ENCODE data around the gene AXDND1.
A peak's percentile ranks its signal among the peaks of the same experiment; 100 is the strongest.
"Not testable (repeated sequence)": the region's sequence is repeated elsewhere in the genome, so short reads cannot be mapped to it uniquely, and the experiment has no call there.

The AXDND1 gene

DNA sequence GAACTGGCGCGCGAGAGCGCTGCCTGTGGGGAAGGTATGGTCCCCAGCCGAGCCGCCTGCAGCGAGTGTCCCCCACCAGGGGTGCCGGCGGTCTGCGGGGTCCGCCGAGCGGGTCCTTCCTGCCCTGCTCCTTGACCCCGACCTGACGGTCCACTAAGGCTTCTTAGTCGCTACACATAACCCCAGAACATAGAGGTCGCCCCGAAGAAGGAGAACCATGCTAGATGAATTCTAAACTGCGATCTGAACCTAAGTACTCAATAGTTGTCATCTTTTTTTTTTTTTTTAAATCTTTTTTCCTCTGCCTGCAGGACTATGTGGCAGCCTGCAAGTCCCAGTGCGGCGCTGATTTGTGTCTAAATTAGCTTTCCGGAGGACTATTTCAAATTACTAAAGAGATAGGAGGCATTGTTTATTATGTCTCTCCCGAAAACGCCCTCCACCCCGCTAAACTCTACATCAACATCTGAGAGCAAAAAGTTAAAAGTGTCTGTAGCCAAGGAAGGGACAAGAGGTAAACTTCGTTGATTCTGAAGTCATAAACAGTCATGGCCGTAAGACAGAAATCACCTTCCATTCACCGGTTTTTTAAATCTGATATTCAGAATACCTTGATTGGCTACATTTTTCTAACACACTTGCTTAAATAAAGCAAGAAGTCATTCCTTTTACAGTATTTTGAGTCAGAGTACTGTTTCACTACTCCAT, 476 bp downstream of the AXDND1 start:
- DNase-seq (ENCODE audit: low spot score), result no peak

DNA sequence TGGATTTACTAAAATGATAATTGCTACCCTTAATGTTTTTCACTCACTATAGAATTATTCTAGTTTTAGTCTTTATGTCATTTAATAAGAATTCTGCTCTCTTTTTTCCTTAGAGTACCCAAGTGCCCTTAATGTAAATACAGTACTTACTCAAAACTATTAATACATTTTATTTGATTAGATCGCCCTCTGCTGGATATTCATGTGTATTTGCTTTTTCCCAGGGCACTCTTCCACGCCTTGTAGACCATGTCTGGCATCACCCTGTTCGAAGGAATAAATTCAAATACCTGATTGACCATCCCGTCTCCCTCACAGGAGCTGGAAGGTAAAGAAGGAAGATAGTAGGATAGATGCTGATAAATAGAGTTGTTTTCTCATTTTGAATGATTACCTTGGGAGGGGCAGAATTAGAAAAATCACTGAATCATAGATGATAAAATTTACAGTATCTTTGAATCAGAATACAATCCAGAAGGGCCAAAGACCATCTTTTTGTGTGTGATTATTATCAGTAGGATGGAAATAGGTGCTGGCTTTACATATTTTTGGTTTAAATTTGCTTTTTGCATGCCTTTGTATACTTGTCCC, 4.1 kb downstream of the AXDND1 start:
- peak; percentile 28 for DNase-seq (ENCODE audit: low spot score)

DNA sequence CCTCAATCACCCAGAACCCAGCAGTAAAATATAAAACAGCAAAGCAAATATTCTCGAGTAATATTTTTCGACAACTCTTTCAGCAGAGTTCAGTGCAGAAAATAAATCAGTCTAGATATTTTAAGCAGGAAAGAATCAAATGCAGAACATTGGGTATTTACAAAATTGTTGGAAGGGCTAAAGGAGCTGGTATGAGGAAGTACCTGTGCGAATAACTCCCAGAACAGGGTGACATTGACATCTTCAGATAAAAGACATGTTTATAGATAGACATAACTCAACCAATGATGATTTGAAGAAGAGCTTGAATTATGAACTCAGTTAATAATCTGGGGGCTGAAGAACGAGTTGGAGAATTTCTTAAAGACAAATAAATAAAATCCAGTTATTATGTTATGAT, 6.4 kb downstream of the AXDND1 start:
- no peak for DNase-seq (ENCODE audit: low spot score)

DNA sequence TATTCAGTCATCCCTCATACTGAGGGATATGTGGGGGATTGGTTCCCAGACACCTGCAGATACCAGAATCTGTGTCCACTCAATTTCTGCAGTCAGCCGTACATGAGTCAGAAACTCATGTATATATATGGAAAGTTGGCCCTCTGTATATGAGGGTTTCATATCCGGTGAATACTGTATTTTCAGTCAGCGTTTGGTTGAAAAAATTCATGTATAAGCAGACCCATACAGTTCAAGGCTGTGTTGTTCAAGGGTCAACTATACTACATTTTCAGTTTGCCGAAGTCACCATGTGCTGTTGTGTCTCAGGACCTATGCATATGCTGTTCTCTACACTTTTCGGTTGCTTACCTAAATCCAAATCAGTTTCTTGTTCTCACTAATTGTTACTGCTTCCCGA, 10.5 kb downstream of the AXDND1 start:
- no peak for DNase-seq (ENCODE audit: low spot score)

DNA sequence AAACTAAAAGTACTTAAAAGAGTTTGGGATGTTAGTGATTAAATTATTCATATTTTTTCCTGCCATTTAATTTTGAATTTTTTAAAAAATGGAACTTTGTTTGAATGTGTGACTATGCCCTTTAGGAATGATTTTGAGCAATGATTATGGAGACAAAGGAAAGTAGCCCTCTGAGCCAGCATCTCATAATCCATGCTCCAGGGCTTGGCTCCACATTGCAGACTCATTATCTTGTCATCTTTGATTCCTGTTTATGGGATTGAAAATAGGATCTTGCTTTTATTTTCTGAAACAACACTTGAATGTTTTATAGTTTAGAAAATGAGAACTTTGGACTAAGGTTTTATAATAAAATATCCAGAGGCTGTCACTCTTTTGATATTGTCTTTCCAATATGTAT, 14.5 kb downstream of the AXDND1 start:
- DNase-seq (ENCODE audit: low spot score), result no peak

DNA sequence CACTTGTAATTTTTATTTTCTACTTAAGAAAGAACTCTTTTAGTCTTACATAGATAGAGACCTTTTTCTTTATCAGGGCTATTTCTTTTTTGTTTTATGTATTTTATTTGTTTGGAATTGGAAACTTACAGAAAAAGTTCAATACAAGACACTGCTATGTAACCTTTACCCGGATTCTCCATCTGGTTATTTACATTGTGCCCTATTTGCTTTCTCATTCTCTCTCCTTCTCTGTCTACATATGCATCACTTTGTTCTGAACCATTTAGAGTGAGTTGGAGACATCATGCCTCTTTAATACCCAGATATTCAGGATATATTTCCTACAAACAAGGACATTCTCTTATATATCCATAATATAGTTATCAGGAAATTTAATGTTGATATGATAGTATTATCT, 18.3 kb downstream of the AXDND1 start:
- DNase-seq (ENCODE audit: low spot score), result peak; percentile 9

DNA sequence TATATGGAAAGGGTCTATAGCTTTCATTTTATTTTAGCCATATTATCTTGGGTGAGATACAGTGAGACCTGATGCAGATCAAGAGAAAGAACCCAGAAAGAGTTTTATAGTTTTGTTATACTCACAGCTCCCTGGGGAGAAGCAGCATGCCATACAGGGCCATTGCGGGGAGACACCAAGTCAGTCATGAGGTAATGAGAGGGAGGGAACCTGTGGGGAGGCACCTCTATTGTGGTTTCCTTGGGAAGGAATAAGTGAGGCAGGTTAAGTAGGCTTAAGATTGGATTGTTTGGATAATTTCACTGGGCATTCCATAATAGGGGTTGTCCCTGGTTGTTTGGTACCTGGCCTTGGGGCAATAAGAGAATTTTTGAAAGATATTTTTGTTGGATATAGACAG, 19.7 kb downstream of the AXDND1 start:
- no peak for DNase-seq (ENCODE audit: low spot score)

DNA sequence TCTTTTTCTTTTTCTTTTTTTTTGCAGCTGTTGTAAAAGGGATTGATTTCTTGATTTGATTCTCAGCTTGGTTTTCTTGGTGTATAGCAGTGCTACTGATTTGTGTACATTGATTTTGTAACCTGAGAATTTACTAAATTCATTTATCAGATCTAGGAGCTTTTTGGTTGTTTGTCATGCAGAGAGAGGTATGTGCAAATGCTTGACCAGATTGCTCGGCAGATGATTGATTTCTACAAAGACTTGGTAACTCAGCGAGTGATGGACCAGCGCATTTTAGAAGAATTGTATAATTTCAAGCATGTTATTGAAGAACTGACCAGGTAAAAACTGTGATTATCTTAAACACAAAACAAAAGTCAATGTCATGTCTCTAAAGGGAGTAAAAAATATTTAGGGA, 27.9 kb downstream of the AXDND1 start:
- no peak for DNase-seq (ENCODE audit: low spot score)

DNA sequence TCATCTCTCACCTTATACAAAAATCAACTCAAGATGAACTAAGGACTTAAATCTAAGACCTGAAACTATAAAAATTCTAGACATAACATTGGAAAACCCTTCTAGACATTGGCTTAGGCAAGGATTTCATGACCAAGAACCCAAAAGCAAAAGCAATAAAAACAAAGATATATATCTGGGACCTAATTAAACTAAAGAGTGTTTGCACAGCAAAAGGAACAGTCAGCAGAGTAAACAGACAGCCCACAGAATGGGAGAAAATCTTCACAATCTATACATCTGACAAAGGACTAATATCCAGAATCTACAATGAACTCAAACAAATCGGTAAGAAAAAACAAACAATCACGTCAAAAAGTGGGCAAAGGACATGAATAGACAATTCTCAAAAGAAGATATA, 33.6 kb downstream of the AXDND1 start:
- not testable (repeated sequence) for DNase-seq (ENCODE audit: low spot score)

DNA sequence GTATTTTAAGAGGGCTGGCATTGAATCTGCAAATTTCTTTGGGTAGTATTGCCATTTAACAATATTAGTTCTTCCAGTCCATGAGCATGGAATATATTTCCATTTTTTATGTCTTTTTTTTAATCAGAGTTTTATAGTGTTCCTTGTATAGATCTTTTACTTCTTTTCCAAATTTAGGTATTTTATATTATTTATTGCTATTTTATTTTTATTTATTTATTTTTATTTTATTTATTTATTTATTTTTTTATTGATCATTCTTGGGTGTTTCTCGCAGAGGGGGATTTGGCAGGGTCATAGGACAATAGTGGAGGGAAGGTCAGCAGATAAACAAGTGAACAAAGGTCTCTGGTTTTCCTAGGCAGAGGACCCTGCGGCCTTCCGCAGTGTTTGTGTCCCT, 52.0 kb downstream of the AXDND1 start:
- not testable (repeated sequence) for DNase-seq (ENCODE audit: low spot score)

DNA sequence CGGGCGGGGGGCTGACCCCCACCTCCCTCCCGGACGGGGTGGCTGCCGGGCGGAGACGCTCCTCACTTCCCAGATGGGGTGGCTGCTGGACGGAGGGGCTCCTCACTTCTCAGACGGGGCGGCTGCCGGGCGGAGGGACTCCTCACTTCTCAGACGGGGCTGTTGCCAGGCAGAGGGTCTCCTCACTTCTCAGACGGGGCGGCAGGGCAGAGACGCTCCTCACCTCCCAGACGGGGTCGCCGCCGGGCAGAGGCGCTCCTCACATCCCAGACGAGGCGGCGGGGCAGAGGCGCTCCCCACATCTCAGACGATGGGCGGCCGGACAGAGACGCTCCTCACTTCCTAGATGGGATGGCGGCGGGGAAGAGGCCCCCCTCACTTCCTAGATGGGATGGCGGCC, 52.9 kb downstream of the AXDND1 start:
- DNase-seq (ENCODE audit: low spot score), result not testable (repeated sequence)

DNA sequence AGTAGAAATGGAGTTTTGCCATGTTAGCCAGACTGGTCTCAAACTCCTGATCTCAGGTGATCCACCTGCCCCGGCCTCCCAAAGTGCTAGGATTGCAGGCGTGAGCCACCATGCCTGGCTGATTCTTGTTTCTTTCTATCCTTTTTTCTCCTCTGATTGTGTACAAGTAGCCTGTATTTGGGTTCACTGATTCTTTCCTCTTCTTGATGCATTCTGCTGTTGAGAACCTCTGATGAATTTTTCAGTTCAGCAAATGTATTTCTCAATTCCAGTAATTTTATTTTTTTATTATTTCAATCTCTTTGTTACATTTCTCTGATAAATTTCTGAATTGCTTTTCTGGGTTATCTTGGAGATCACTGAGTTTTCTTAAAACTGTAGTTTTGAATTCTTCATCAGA, 58.8 kb downstream of the AXDND1 start:
- DNase-seq (ENCODE audit: low spot score), result no peak

DNA sequence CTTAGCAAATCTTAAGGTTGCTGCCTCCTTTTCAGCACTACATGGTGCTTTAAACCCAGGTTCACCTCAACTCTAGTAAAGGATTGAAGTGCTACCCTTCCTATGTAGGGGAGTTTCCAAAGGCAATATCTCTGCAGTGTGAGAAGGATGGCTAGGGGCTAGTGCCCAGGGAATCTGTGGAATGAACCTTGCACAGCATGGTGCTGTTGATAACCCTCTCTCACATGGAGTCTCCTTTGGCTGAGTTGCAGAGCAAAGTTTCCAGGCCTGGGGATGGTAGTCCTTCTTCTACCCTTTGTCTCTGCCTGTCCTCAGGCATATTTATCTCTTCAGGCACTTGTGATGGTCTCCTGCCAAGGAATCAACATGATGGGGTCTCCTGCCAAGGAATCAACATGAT, 59.4 kb downstream of the AXDND1 start:
- DNase-seq (ENCODE audit: low spot score), result no peak

DNA sequence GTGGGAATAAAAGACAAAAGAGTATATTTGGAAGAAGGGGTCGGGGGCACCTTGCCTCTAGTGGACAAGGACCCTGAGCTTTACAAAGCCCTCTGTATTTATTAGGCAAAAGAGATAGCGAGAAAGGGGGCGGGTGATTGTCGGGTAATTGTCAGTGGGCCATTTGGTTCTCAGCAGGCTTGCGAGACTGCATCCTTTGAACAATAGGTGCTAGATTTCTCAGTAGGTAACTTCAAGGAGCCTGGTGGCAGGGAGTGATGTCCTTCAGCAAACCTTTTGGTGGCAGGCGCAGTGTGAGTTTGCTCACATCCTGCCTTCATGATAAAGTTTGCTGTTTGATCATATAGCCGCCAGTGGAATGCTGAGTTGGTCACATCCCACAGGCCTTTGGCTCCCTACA, 71.4 kb downstream of the AXDND1 start:
- DNase-seq (ENCODE audit: low spot score), result no peak

DNA sequence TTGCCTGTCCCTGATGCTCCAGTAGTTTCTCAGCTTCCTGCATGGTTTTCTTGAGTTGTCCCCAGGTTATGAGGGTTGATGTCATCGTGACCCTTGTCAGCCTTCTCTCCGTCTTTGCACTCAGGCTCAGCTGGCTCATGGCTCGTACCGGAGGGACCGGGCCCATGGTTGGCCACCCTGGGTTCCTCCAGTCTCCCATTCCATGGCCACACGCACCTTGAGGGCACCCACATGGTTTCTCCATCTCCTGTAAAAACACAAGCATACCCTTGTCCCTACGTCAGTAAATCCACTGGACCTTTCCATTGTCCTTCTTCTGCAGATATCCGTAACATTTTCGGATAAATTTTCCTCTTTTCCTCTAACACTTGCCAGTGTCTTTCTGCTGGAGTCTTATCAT, 73.9 kb downstream of the AXDND1 start:
- DNase-seq (ENCODE audit: low spot score), result not testable (repeated sequence)

DNA sequence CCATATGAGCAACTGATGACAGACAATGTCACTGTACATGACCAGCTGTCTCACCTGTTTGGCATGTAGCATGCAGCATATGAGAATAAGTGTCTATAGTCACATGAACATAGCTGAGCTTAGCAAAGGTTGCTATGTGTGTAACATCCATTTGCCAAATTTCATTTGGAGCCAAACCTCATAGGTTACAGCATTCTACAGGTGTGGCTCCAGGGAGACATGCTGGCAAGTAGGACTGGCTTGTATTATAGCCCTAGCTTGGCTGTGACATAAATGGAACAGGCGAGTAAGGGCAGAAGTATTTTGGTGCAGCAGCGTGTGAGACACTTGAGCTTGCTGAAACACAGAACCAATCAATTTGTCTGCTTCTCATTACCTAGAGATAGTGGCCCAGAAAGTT, 74.5 kb downstream of the AXDND1 start:
- DNase-seq (ENCODE audit: low spot score), result not testable (repeated sequence)

DNA sequence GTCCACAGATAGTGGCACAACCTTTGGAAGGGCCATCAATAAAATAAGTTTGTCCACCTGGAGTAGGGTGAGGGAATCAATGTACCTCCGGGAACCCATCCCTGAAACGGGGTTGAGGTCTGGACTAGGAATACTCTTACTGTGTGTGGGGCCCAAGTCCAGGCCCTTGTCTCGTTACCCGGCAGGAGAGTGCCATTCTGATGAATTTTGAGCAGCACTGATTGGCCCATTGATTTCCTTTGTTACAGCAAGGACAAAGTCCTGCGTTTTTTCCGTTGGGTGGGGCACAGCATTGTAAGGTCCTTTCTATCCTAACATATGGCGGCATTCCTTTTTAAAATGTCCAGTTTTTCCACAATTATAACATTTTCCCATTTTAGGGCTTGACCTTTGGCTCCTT, 75.2 kb downstream of the AXDND1 start:
- peak; percentile 9 for DNase-seq (ENCODE audit: low spot score)

DNA sequence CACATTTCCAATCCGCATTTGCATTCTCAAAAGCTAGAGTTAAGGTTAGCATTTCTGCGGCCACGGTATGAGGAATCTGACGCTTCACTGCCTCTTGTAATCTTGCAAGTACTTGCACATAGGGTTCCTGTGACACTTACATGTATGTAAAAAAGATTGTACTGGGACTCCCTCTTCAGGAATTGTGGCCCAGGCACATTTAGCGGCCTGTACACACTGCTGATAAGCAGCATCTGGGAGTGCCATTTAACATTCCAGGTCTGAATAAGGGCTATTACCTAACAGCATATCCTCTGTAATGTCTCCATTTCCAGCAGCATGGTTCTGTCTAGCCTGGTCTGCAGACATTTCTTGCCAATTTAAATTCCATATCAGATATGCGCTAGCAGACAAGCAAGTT, 75.7 kb downstream of the AXDND1 start:
- no peak for DNase-seq (ENCODE audit: low spot score)

DNA sequence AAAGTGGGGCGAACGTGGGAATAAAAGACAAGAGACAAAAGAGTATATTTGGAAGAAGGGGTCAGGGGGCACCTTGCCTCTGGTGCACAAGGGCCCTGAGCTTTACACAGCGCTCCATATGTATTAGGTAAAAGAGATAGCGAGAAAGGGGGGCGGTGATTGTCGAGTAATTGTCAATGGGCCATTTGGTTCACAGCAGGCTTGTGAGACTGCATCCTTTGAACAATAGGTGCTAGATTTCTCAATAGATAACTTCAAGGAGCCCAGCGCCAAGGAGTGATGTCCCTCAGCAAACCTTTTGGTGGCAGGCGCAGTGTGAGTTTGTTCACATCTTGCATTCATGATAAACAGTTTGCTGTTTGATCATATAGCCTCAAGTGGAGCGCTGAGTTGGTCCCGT, 77.1 kb downstream of the AXDND1 start:
- DNase-seq (ENCODE audit: low spot score), result not testable (repeated sequence)

DNA sequence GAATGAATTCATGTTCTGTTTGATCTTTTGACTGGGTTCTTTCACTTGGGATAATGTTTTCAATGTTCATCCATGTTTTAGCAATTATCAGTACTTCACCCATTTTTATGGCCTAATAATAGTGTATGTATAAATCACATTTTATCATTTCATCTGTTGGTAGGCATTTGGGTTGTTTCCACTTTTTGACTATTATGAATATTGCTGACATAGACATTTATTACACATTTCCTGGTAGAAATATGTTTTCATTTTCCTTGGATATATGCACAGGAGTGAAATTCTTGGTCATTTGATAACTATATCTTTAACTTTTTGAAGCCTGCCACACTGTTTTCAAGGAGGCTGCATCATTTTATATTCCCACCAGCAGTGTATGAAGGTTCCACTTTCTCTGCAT, 79.8 kb downstream of the AXDND1 start:
- no peak for DNase-seq (ENCODE audit: low spot score)

DNA sequence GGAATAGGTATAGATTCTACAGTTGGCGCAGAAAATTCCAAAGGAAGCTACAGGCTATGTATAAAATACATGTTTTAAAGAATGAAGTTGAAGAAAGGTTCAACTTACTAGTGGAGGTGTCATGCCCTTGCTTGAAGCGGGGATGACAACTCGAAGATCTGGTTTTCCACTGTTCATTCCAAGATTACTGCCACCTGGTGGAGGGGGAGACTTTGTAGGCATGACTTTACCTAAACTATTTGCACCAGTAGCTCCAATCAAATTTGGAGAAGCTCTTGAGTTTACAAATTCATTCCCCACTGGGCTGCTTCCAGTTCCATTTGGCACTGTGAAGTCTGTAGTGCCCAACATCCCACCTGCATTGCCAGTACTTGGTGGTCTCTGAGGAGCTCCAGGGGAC, 81.7 kb downstream of the AXDND1 start:
- peak; percentile 10 for DNase-seq (ENCODE audit: low spot score)

DNA sequence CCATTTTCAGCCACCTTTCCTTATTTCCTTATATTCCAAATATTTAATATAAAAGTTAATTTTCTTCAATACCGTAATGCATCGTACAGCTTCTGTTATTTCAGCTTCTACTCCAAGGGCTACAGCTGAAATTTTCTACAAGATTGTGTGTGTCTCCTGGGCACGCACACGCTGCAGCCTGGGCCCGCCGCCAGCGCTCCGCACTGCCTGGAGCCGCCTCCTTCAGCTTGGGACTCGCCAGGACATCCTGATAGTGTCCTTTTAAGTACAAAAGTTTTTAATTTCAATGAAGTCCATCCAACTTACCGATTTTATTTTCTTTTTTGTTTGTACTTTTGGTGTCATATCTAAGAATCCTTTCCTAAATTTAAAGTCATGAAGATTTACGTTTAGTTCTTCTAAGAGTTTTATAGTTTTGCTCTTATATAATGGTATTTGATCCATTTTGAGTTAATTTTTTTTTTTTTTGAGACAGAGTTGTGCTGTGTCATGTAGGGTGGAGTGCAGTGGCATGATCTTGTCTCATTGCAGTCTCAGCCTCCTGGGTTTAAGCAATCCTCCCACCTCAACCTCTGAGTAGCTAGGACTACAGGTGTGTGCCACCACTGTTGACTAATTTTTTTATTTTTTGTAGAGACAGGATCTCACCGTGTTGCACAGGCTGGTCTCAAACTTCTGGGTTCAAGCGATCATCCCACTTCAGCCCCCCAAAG, 82.8 kb downstream of the AXDND1 start:
- no peak for DNase-seq (ENCODE audit: low spot score)

DNA sequence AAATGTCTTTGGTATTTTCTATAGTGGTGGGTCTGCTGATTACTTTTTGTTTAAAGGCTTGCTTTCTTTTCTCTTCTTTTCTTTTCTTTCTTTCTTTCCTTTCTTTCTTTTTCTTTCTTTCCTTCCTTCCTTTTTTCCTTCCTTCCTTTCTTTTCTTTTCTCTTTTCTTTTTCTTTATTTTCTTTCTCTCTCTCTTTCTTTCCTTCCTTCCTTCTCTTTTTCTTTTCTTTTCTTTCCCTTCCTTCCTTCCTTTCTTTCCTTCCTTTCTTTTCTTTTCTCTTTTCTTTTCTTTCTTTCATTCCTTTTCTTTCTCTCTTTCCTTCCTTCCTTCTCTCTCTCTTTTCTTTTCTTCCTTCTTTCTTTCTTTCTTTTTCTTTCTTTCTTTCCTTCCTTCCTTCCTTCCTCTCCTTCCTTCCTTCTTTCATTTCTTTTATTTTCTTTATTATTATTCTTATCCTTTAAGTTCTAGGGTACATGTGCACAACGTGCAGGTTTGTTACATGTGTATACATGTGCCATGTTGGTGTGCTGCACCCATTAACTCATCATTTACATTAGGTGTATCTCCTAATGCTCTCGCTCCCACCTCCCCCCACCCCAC, 93.9 kb downstream of the AXDND1 start:
- not testable (repeated sequence) for DNase-seq (ENCODE audit: low spot score)

Measured in HuH-7.5 (cell line).